Fibroblast of the aortic adventitia (primary cell): Measurements from ENCODE around the gene PTCD2. TPM values are rescaled to one million over a fixed set of nuclear protein-coding genes. Genes with fewer than 3 reads are reported as not detected.
A peak's percentile ranks its signal among the peaks of the same experiment; 100 is the strongest.

Experiments
- DNase-seq: peaks from one replicate; pipeline ENCODE4 v3.0.0-alpha.2; 2010; ENCODE audit warnings: low read depth
- H3K4me3 ChIP-seq: 2 replicates; pipeline ENCODE4 v1.5.1; 2011; ENCODE audit warnings: low read depth, mild to moderate bottlenecking, control low read depth, low read length, moderate library complexity
- total RNA-seq: library from RNA; depleted of rRNA; stranded (reverse); fragments of >200 nt; gene quantifications from 2 replicates; pipeline ENCODE4 v1.2.3, GENCODE V29; 2012; ENCODE audit warnings: low replicate concordance
- TF ChIP-seq, protein P1 (sequence below): IDR thresholded peaks from 2 replicates; pipeline ENCODE4 v1.5.1; 2011; ENCODE audit warnings: mild to moderate bottlenecking, low read length, control low read depth, inconsistent platforms; ENCODE audit not compliant: insufficient read depth

The PTCD2 gene
- total RNA-seq, 1 donor: 13.6 TPM

DNA sequence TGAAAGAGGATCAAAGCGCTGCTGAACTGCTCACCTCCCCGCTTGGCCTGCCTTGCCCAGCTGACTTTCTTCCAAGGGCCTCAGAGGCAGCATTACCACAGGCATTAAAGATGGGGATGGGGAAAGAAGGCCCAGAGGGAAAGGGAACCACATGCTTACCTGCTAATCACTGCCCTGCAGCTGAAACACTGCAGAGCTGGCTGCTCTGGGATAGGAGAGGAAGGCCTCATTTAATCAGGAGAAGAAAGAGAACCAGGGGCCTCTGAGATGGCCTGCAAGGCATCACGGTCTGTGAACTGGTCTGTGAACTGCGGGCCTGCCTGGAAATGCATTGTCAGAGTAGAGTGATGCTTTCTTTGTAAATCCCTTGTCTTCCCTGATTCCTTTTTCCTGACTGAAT lies 44.8 kb downstream of the PTCD2 start:
- no peak overlapping the region for H3K4me3 ChIP-seq
- TF ChIP-seq, protein P1, sequence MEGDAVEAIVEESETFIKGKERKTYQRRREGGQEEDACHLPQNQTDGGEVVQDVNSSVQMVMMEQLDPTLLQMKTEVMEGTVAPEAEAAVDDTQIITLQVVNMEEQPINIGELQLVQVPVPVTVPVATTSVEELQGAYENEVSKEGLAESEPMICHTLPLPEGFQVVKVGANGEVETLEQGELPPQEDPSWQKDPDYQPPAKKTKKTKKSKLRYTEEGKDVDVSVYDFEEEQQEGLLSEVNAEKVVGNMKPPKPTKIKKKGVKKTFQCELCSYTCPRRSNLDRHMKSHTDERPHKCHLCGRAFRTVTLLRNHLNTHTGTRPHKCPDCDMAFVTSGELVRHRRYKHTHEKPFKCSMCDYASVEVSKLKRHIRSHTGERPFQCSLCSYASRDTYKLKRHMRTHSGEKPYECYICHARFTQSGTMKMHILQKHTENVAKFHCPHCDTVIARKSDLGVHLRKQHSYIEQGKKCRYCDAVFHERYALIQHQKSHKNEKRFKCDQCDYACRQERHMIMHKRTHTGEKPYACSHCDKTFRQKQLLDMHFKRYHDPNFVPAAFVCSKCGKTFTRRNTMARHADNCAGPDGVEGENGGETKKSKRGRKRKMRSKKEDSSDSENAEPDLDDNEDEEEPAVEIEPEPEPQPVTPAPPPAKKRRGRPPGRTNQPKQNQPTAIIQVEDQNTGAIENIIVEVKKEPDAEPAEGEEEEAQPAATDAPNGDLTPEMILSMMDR: no peak
- no peak for DNase-seq

DNA sequence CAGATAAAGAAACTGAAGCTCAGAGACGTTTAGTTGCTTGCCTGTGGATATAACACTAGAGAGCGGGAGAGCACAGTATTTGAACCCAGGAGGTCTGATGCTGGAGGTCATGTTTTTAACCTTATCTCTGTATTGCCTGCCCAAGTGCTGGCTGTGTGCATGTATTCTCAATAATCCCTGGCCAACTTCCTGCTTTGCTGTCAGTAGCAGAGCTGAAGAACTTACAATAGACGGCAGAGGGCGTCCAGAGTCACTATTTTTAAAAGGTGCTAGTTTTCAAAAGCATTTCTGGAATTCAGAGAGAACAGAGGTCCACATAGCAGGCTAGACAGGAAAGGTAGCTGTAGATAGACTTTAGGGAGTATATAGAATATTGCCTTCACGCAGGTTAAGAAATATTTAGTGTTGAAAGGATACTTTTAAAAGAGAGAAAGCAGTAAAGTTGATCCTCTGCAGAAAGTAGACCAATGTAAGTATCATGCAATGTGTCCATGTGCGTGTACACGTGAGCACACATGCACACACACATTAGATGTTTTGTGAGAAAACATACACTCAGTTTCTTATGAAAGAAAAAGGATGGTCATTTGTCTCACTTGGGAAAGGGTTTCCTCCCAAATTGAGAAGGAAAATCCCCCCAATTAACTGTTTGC lies 46.3 kb downstream of the PTCD2 start:
- H3K4me3 ChIP-seq: no peak overlapping the region
- peak; percentile 93 for DNase-seq
- TF ChIP-seq, protein P1: peak; percentile 78

DNA sequence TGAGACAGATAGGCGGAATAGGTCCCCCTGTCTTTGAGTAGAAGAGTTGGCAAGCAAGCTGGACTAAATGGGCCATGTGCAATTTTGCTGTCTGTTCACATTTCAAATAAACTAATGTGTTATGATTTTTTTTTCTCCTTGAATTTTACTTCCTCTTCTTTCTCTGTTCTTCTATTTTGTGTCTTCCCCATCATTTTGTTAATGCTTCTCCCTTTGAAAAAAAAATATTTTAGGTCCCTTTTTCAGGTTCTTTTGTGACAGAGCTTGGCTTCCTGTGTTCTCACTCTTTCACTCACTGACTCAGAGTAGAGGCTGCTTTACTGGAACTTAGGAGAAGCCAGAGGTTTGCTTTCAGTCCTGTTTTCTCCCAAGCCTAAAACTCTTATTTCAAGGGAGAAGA lies 48.1 kb downstream of the PTCD2 start:
- TF ChIP-seq, protein P1: no peak
- peak; percentile 16 for DNase-seq
- H3K4me3 ChIP-seq: no peak overlapping the region

DNA sequence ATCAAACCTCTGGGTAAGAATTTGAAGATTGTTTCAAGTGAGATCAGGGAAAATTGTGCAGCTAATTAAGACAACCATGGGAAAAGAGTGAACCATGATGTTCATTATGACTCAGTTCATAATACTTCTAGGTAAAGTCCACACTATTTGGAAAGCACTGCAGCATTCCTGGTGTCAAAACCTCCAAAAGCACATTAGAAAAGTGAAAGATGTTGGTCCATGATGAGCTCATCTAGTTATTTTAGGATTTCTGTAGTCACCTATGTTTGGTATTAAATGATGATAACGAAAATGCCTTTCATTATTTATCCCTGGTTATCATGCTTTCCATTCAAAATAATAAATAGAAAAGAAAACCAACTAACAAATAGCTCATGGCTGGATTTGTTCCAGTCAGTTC lies 49.1 kb downstream of the PTCD2 start:
- DNase-seq: peak; percentile 71
- no peak overlapping the region for H3K4me3 ChIP-seq
- TF ChIP-seq, protein P1: no peak

DNA sequence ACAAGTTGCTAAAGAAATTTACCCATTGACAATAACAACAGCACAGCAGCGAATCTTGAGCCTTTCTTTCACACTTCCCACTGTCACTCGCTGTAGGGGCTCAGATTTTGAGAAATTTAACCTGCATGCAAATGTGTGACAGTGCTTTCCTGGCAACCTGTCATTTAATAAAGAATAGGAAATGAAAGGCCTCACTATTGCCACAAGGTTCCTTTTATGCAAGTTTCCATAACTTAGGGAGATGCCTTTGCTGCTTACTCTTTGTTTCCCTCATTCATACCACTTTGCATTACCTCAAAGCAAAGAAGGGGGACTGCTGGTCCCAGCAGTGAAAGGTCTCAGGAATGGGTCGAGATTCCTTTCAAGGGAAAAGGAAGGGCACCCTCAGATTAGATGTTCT lies 49.5 kb downstream of the PTCD2 start:
- DNase-seq: no peak
- TF ChIP-seq, protein P1: no peak
- no peak overlapping the region for H3K4me3 ChIP-seq

DNA sequence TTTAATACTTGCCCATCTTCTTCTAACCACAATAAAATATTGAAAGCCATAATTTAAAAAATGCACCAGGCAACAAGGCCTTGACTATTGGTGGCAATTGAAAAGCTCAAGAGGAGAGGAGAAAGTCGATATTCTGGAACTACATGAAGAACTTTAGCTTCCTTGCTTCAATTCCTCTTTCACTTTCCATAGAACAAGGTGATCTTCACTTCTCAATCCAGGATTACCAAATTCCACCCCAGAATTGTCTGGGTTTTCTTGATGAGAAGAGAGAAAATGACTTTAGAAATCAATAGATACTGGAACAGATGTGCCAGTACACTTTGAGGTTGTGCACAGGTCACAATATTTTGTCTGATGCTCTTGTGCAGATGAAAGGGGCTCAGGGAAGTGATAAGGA lies 52.2 kb downstream of the PTCD2 start:
- DNase-seq: no peak
- TF ChIP-seq, protein P1: no peak
- H3K4me3 ChIP-seq: no peak overlapping the region

DNA sequence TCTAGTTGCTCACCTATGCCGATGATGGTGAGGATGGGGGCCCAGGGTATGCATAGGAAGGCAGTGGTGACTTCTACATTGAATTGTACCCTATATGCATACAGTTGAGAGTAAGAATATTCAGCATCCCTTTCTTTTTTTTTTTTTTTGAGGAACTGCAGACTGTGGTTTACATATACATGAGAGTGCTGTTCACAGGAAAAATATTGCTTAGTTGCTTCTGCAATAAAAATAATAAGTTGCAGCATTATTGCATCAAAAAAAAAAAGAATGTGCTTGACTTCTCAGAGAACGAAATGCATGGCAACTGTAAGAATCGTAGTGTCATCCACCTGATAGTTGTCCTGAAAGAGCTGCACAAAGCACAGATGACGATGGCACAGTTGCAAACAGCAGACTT lies 52.8 kb downstream of the PTCD2 start:
- H3K4me3 ChIP-seq: no peak overlapping the region
- DNase-seq: no peak
- TF ChIP-seq, protein P1: no peak
